H1 (cell line): ENCODE data around the gene TMEM154. TPM values are rescaled to one million over a fixed set of nuclear protein-coding genes. Genes with fewer than 3 reads are reported as not detected.

Experiments used
- CTCF ChIA-PET: fragments of 300-600 bp; sonication (Branson Sonifier 250); formaldehyde crosslinking; loops from one replicate; lab custom pipeline; 2021; ENCODE audit not compliant: partially characterized antibody; lab: Charles Lee
- POLR2A ChIA-PET: fragments of 300-600 bp; sonication (Branson Sonifier 250); formaldehyde crosslinking; loops from one replicate; lab custom pipeline; 2021; ENCODE audit warnings: inconsistent platforms; ENCODE audit not compliant: partially characterized antibody; lab: Charles Lee
- DNase-seq, 2 experiments: peaks; one replicate each; pipeline versions ENCODE4 v3.0.0 to v3.0.0-alpha.2; 2010 to 2022; ENCODE audit warnings: low spot score in 2 of 2, low read depth in 1 of 2, mixed read lengths in 1 of 2
- FAIRE-seq: peaks from 2 replicates; lab custom pipeline; 2011; peaks lifted over from hg19 to GRCh38; lab: Jason Lieb, UNC
- H2AFZ ChIP-seq: 2 replicates; pipeline ENCODE4 v1.8.1; 2012; ENCODE audit warnings: low read length, inconsistent platforms
- H2AK5ac ChIP-seq: 2 replicates; pipeline ENCODE4 v1.6.1; 2013; ENCODE audit warnings: low read depth, low read length
- H2BK120ac ChIP-seq: replicated peaks from 2 replicates; pipeline ENCODE3; 2013; ENCODE audit warnings: low read depth, low read length, inconsistent platforms
- H2BK12ac ChIP-seq: 2 replicates; pipeline ENCODE4 v1.6.1; 2013; ENCODE audit warnings: low read depth, low read length
- H2BK15ac ChIP-seq: 2 replicates; pipeline ENCODE4 v1.6.1; 2013; ENCODE audit warnings: low read length
- H2BK20ac ChIP-seq: 2 replicates; pipeline ENCODE4 v1.6.1; 2013; ENCODE audit warnings: low read length
- H2BK5ac ChIP-seq: 2 replicates; pipeline ENCODE4 v1.6.1; 2013; ENCODE audit warnings: low read depth, low read length
- H3K14ac ChIP-seq: 2 replicates; pipeline ENCODE4 v1.6.1; 2013; ENCODE audit warnings: inconsistent platforms; ENCODE audit not compliant: insufficient read length
- H3K18ac ChIP-seq: 2 replicates; pipeline ENCODE4 v1.6.1; 2013; ENCODE audit warnings: low read length; ENCODE audit errors: extremely low read depth
- H3K23ac ChIP-seq: 2 replicates; pipeline ENCODE4 v1.6.1; 2013; ENCODE audit warnings: inconsistent platforms; ENCODE audit not compliant: insufficient read length
- H3K23me2 ChIP-seq: 2 replicates; pipeline ENCODE4 v1.6.1; 2013; ENCODE audit warnings: low read depth, low read length
- H3K27ac ChIP-seq: 2 replicates; pipeline ENCODE4 v1.6.1; 2011; ENCODE audit warnings: low read depth, low read length, inconsistent platforms
- H3K27me3 ChIP-seq, 4 experiments: replicated peaks in 1 of 4; 1 replicate in 1 of 4; 2 replicates in 3 of 4; pipeline versions ENCODE4 v1.6.1 to v1.8.1; 2011 to 2013; ENCODE audit warnings: low read length in 3 of 4, mild to moderate bottlenecking in 3 of 4, inconsistent platforms in 2 of 4, mixed read lengths in 2 of 4, moderate library complexity in 1 of 4; ENCODE audit not compliant: control insufficient read depth in 3 of 4, insufficient read depth in 3 of 4; ENCODE audit errors: extremely low read depth in 1 of 4
- H3K36me3 ChIP-seq, 4 experiments: 2 replicates each; pipeline versions ENCODE4 v1.6.1 to v1.8.1; 2011 to 2013; ENCODE audit warnings: mild to moderate bottlenecking in 4 of 4, low read length in 3 of 4, moderate library complexity in 2 of 4, control low read depth in 1 of 4, inconsistent platforms in 1 of 4; ENCODE audit not compliant: insufficient read depth in 4 of 4, control insufficient read depth in 2 of 4
- H3K4ac ChIP-seq: replicated peaks from 2 replicates; pipeline ENCODE3; 2013; ENCODE audit warnings: low read length, low read depth, mixed read lengths, inconsistent platforms; ENCODE audit not compliant: insufficient read length
- H3K4me1 ChIP-seq, 4 experiments: replicated peaks in 1 of 4; 1 replicate in 1 of 4; 2 replicates in 3 of 4; pipeline versions ENCODE4 v1.6.1 to v1.8.1; 2011 to 2013; ENCODE audit warnings: low read length in 3 of 4, inconsistent platforms in 2 of 4, mixed read lengths in 1 of 4; ENCODE audit not compliant: insufficient read depth in 4 of 4, control insufficient read depth in 3 of 4
- H3K4me2 ChIP-seq, 2 experiments: 2 replicates each; pipeline versions ENCODE4 v1.6.1 to v1.8.1; 2011 to 2013; ENCODE audit warnings: low read depth in 2 of 2, low read length in 2 of 2, control low read depth in 1 of 2, inconsistent platforms in 1 of 2, mild to moderate bottlenecking in 1 of 2; ENCODE audit not compliant: insufficient read depth in 1 of 2
- H3K4me3 ChIP-seq, 4 experiments: fragments of 200-600, 300-600 bp in 1 of 4; sonication (generic), shearing (Covaris generic), sonication (Bioruptor Twin) in 1 of 4; 2 replicates each; pipeline versions ENCODE4 v1.5.1 to v1.8.1; 2011 to 2016; ENCODE audit warnings: low read length in 4 of 4, low read depth in 3 of 4, control low read depth in 2 of 4, inconsistent platforms in 2 of 4, mild to moderate bottlenecking in 2 of 4, mixed read lengths in 1 of 4, moderate library complexity in 1 of 4; ENCODE audit not compliant: insufficient read depth in 2 of 4; ENCODE audit errors: extremely low read depth in 1 of 4
- H3K56ac ChIP-seq: replicated peaks from 2 replicates; pipeline ENCODE3; 2013; ENCODE audit warnings: low read depth, mild to moderate bottlenecking, mixed read lengths, low read length, inconsistent platforms; ENCODE audit not compliant: insufficient read length
- H3K79me1 ChIP-seq: 2 replicates; pipeline ENCODE4 v1.6.1; 2013; ENCODE audit warnings: low read depth, low read length, control low read depth
- H3K79me2 ChIP-seq, 2 experiments: 2 replicates each; pipeline versions ENCODE4 v1.6.1 to v1.8.1; 2012 to 2013; ENCODE audit warnings: low read length in 2 of 2, mild to moderate bottlenecking in 2 of 2, inconsistent platforms in 1 of 2; ENCODE audit not compliant: insufficient read depth in 2 of 2, control insufficient read depth in 1 of 2
- H3K9ac ChIP-seq, 4 experiments: replicated peaks in 1 of 4; 1 replicate in 1 of 4; 2 replicates in 3 of 4; pipeline versions ENCODE4 v1.6.1 to v1.8.1; 2011 to 2013; ENCODE audit warnings: low read depth in 3 of 4, low read length in 3 of 4, control low read depth in 2 of 4, mild to moderate bottlenecking in 2 of 4, moderate library complexity in 2 of 4, inconsistent platforms in 1 of 4; ENCODE audit errors: extremely low read depth in 1 of 4
- H3K9me3 ChIP-seq, 2 experiments: 2 replicates each; pipeline versions ENCODE4 v1.6.1 to v1.8.1; 2012 to 2013; ENCODE audit warnings: mild to moderate bottlenecking in 2 of 2, moderate library complexity in 2 of 2, control low read depth in 1 of 2, inconsistent platforms in 1 of 2, low read depth in 1 of 2, low read length in 1 of 2, mixed read lengths in 1 of 2; ENCODE audit not compliant: insufficient read depth in 2 of 2
- H4K20me1 ChIP-seq, 2 experiments: replicated peaks in 1 of 2; 2 replicates each; pipeline versions ENCODE3 to v1.8.1; 2011 to 2013; ENCODE audit warnings: inconsistent platforms in 2 of 2, low read length in 2 of 2, mild to moderate bottlenecking in 1 of 2; ENCODE audit not compliant: insufficient read depth in 2 of 2, control insufficient read depth in 1 of 2
- H4K5ac ChIP-seq: 2 replicates; pipeline ENCODE4 v1.6.1; 2013; ENCODE audit warnings: low read length, low read depth, mixed read lengths, inconsistent platforms; ENCODE audit not compliant: insufficient read length
- H4K8ac ChIP-seq: 2 replicates; pipeline ENCODE4 v1.8.0; 2013; ENCODE audit warnings: mild to moderate bottlenecking, moderate library complexity, low read length, inconsistent platforms; ENCODE audit not compliant: insufficient read depth; ENCODE audit errors: extremely low read depth
- H4K91ac ChIP-seq: replicated peaks from 2 replicates; pipeline ENCODE3; 2013; ENCODE audit warnings: low read length, mixed read lengths, inconsistent platforms; ENCODE audit not compliant: insufficient read length
- FOSL1 ChIP-seq: IDR thresholded peaks from 2 replicates; pipeline ENCODE4 v1.6.1; 2011; ENCODE audit warnings: mild to moderate bottlenecking, low read depth, low read length, moderate library complexity; ENCODE audit not compliant: insufficient read depth
- RAD21 ChIP-seq, 2 experiments: IDR thresholded peaks in 1 of 2; conservative IDR thresholded peaks in 1 of 2; 2 replicates each; pipeline ENCODE4 v1.6.1; 2011; ENCODE audit warnings: low read depth in 2 of 2, low read length in 2 of 2, improper control_type of control experiment in 1 of 2, inconsistent platforms in 1 of 2, mild to moderate bottlenecking in 1 of 2, moderate library complexity in 1 of 2
- WGBS, 2 experiments: shearing (Covaris generic) in 1 of 2; methylation state at CpG; one replicate each; pipeline versions ENCODE4 v1.1.6 to v1.1.7; 2013 to 2015; ENCODE audit warnings: low lambda C conversion rate in 2 of 2, mixed read lengths in 2 of 2, inconsistent platforms in 1 of 2, low coverage in 1 of 2, missing lambda C conversion rate in 1 of 2; ENCODE audit not compliant: insufficient replicate concordance in 2 of 2, insufficient coverage in 1 of 2, insufficient read length in 1 of 2; ENCODE audit errors: extremely low coverage in 1 of 2, missing lambda C conversion rate in 1 of 2; 5-methylcytosine and 5-hydroxymethylcytosine counted together
- polyA plus RNA-seq, 7 experiments: library from polyadenylated mRNA; depleted of rRNA in 3 of 7; stranded (reverse) in 5 of 7; unstranded in 2 of 7; fragments of >200 nt in 5 of 7; fragments of 200-250 nt in 2 of 7; gene quantifications; 1 replicate in 5 of 7; 2 replicates in 1 of 7; 4 replicates in 1 of 7; pipeline versions ENCODE4 v1.2.1 to v1.2.3, GENCODE V29; 2011 to 2013; ENCODE audit warnings: missing spikeins in 2 of 7, mixed read lengths in 2 of 7
- total RNA-seq: library from RNA; stranded (reverse); fragmentation: NEBNext Ultra II Directional; extraction: Animal tissue kit (Norgen Biotek cat#: 25700); gene quantifications from 2 replicates; pipeline ENCODE4 v1.2.1, GENCODE V29; 2021
- TF ChIP-seq, protein P1 (sequence below), 3 experiments: IDR thresholded peaks; 1 replicate in 2 of 3; 2 replicates in 1 of 3; pipeline versions ENCODE4 v1.5.1 to v1.6.1; 2011; ENCODE audit warnings: low read length in 3 of 3, mild to moderate bottlenecking in 3 of 3, inconsistent platforms in 2 of 3, low read depth in 1 of 3, moderate library complexity in 1 of 3; ENCODE audit not compliant: insufficient read depth in 1 of 3; ENCODE audit errors: control extremely low read depth in 1 of 3

The TMEM154 gene
- total and polyA plus RNA-seq, 2 of the 8 experiments (the other 6 are each of a cell fraction or from before 2014, with no cell fraction given), result 0.33 to 1.2 TPM

DNA sequence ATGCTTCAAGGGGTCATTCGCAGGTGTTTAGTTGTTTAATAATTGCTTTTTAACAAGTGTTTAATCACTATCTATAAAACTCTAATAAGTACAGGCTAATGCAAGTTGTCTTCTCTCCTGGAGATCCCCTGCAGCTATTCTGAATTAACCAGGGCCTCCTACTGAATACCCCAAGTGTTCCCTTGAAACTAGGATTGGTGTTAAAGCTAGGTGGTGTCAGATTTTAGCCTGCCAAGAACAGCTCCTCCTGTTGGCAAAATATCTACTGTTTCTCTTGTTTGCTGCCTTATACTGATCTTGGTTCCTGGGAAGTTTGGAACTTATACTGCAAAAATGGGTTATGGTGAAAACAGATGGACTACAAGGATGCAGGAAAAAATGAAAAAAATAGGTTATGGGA, 26.1 kb upstream of the TMEM154 start:
- Histone ChIP-seq H2AFZ (no peak overlapping the region), H2BK12ac (no peak overlapping the region), H2BK120ac (no peak overlapping the region), H3K79me2 (no peaks in the 10 kb centered on the region), H3K4me3 (no peak overlapping the region), H3K14ac (no peak overlapping the region), H2AK5ac (0 out of 2 replicates have a peak overlapping the region, but pooled peaks have one; percentile 17), H2BK15ac (peak overlapping the region; percentile 20; the same call in 1 of the 2 replicates), H3K27me3 (no peaks in the 10 kb centered on the region), H3K27ac (no peak overlapping the region), H3K9ac (no peak overlapping the region), H2BK20ac (no peak overlapping the region; the same call in 1 of the 2 replicates), H3K9me3 (peaks cover 0 to 2% of the 10 kb centered on the region in 2 experiments; a peak in 2 of 4 replicates), H3K79me1 (no peaks in the 10 kb centered on the region), H3K36me3 (no peaks in the 10 kb centered on the region), H4K91ac (no peak overlapping the region), H4K8ac (no peak overlapping the region), H4K5ac (no peak overlapping the region), H3K23me2 (no peaks in the 10 kb centered on the region), H2BK5ac (0 out of 2 replicates have a peak overlapping the region, but pooled peaks have one; percentile 41), H3K23ac (no peak overlapping the region), H3K4ac (no peak overlapping the region), H3K4me2 (peak overlapping the region in 1 of 2 experiments; percentile 11; a peak in 2 of 4 replicates), H3K4me1 (peaks cover 7 to 21% (median 14%) of the 10 kb centered on the region in 4 experiments; a peak in 6 of 7 replicates), H4K20me1 (no peaks in the 10 kb centered on the region), H3K18ac (no peak overlapping the region), H3K56ac (no peak overlapping the region)
- POLR2A ChIA-PET, result interaction anchor here (1.0 kb wide), 1 partner anchor 13 kb away, joined by 3 read pairs; no protein-coding TSS in a partner anchor
- 71% methylated on average over 1 of the region's 1 CpG; no CpG with 5 or more reads in 1 of the 2 experiments for WGBS, 2 experiments
- CTCF ChIA-PET, result interaction anchor here (0.6 to 3.6 kb wide), 32 partner anchors 9 to 1664 kb away, joined by 3 to 24 read pairs (median 4); no protein-coding TSS in a partner anchor
- TF ChIP-seq, protein P1, sequence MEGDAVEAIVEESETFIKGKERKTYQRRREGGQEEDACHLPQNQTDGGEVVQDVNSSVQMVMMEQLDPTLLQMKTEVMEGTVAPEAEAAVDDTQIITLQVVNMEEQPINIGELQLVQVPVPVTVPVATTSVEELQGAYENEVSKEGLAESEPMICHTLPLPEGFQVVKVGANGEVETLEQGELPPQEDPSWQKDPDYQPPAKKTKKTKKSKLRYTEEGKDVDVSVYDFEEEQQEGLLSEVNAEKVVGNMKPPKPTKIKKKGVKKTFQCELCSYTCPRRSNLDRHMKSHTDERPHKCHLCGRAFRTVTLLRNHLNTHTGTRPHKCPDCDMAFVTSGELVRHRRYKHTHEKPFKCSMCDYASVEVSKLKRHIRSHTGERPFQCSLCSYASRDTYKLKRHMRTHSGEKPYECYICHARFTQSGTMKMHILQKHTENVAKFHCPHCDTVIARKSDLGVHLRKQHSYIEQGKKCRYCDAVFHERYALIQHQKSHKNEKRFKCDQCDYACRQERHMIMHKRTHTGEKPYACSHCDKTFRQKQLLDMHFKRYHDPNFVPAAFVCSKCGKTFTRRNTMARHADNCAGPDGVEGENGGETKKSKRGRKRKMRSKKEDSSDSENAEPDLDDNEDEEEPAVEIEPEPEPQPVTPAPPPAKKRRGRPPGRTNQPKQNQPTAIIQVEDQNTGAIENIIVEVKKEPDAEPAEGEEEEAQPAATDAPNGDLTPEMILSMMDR (IDR thresholded peaks at IDR 0.05; ENCODE audit: control extremely low read depth in 1 of 3, insufficient read depth in 1 of 3, low read depth in 1 of 3, low read length in 3 of 3), result peak in 2 of 3 experiments; percentile 62 to 69; a peak in 3 of 4 replicates
- TF ChIP-seq RAD21 (IDR thresholded peaks at IDR 0.05 in 1 of 2, conservative IDR thresholded peaks at IDR 0.05 in 1 of 2; ENCODE audit: low read depth in 2 of 2, low read length in 2 of 2) (peak; percentile 33 to 62), FOSL1 (no peak)
- peak; percentile 96 for FAIRE-seq
- DNase-seq, result no peak
